ENCODE measurements around the gene EXT2. TPM values are rescaled to one million over a fixed set of nuclear protein-coding genes. Genes with fewer than 3 reads are reported as not detected.
A peak's percentile ranks its signal among the peaks of the same experiment; 100 is the strongest.

The EXT2 gene
- total and polyA plus RNA-seq, 2 of the 13 experiments (the other 11 are each of a cell fraction or from before 2014, with no cell fraction given) = 61.5 to 68.7 TPM

- no peak for TF ChIP-seq KLF9 (CRISPR knock-in tag; IDR thresholded peaks at IDR 0.05; ENCODE audit: low read depth)
- no peak for TF ChIP-seq ZNF362 (CRISPR knock-in tag; IDR thresholded peaks at IDR 0.05; ENCODE audit: borderline replicate concordance)
- no peak for TF ChIP-seq CEBPB (IDR thresholded peaks at IDR 0.05; ENCODE audit: borderline replicate concordance, low read depth, low read length)
- TF ChIP-seq ZNF670 (CRISPR knock-in tag; IDR thresholded peaks at IDR 0.05; ENCODE audit: borderline replicate concordance) = peak; percentile 36; the same call in 1 of the 2 replicates
- peak; percentile 57 for TF ChIP-seq ZNF777 (CRISPR knock-in tag; IDR thresholded peaks at IDR 0.05)
- TF ChIP-seq ZNF501 (CRISPR knock-in tag; IDR thresholded peaks at IDR 0.05) = no peak
- TF ChIP-seq ZNF772 (CRISPR knock-in tag; IDR thresholded peaks at IDR 0.05) = no peak
- TF ChIP-seq FLYWCH1 (CRISPR knock-in tag; IDR thresholded peaks at IDR 0.05) = no peak
- TF ChIP-seq NFE2L1 (CRISPR knock-in tag; IDR thresholded peaks at IDR 0.05; ENCODE audit: borderline replicate concordance) = no peak
- no peak for TF ChIP-seq FOXJ3 (CRISPR knock-in tag; IDR thresholded peaks at IDR 0.05; ENCODE audit: borderline replicate concordance)
- no peak; the same call in 1 of the 2 replicates for TF ChIP-seq ARID4A (CRISPR knock-in tag; IDR thresholded peaks at IDR 0.05; ENCODE audit: borderline replicate concordance)
- TF ChIP-seq ZNF451 (CRISPR knock-in tag; IDR thresholded peaks at IDR 0.05) = peak; percentile 78; the same call in 1 of the 2 replicates
- no peak; the same call in 1 of the 2 replicates for TF ChIP-seq KDM5B (CRISPR knock-in tag; IDR thresholded peaks at IDR 0.05; ENCODE audit: borderline replicate concordance)
- TF ChIP-seq ZNF563 (CRISPR knock-in tag; IDR thresholded peaks at IDR 0.05) = peak; percentile 89
- TF ChIP-seq ZSCAN29 (CRISPR knock-in tag; conservative IDR thresholded peaks at IDR 0.05) = no peak; the same call in 1 of the 2 replicates
- no peak for TF ChIP-seq RFXAP (CRISPR knock-in tag; IDR thresholded peaks at IDR 0.05; ENCODE audit: borderline replicate concordance)
- TF ChIP-seq MTERF4 (CRISPR knock-in tag; IDR thresholded peaks at IDR 0.05) = no peak
- TF ChIP-seq ATF6 (CRISPR knock-in tag; conservative IDR thresholded peaks at IDR 0.05) = no peak
- TF ChIP-seq MEIS2 (CRISPR knock-in tag; IDR thresholded peaks at IDR 0.05) = no peak
- no peak for TF ChIP-seq CERS6 (CRISPR knock-in tag; IDR thresholded peaks at IDR 0.05)
Measured at GRCh38 chr11:44095506-44096359, at the start of gene EXT2 (continued).
